OCI-LY3 (cell line): Measurements from ENCODE around the gene XRCC4.

Source experiments
- CTCF ChIP-seq: fragments of 200-600, 300-600 bp; sonication (generic); IDR thresholded peaks from 2 replicates; pipeline ENCODE4 v1.5.1; 2014; ENCODE audit warnings: antibody characterized with exemption, low read length, low read depth
- EZH2phosphoT487 ChIP-seq: fragments of 200-600 bp; shearing (Covaris generic); IDR thresholded peaks from 2 replicates; pipeline ENCODE4 v1.6.1; 2018; ENCODE audit warnings: antibody characterized with exemption, mixed run types, low read depth

DNA sequence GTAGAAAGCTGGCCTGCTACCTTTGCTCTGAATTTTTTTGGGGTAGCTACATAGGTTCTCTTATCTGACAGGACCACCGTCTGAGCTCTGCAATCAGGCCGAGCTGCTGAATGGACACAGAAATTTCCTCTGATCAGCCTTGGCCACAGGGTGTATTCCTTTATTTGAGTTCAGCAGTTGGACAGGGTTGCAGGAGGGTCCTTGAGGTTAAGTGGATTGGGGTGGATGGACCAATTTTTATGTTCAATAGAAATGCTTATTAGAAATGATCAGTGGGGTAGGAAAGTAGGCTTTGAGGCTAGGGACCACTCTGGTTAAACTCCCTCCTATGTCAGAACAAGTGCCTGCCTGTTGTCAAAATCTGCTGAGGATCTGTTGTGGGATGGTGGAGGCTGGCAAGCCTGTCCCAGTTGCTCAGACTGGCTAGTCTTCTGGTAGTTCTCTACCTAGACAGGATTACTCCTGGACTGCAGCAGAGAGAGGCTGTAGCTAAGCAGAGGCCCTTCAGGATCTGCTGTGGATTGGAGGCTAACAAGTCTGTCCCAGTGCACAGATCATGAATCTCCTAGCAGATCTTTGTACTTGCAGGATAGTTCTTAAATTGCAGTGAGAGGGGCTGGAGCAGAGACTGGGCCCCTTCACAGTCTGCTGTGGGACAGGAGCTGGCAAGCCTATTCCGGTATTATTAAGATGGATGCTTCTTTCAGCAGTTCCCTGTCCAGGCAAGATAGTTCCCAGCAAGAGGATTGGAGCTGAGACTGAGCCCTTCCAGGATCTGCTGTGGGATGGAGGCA, 18.0 kb downstream of the XRCC4 start:
- TF ChIP-seq EZH2phosphoT487 (no peak), CTCF (no peak)
